NCI-H2081 (cell line): ENCODE results near the gene ADORA1.

Source experiments
- DNase-seq, 2 experiments: peaks; one replicate each; lab custom pipeline; 2025; lab: John Stamatoyannopoulos, UW

The ADORA1 gene

DNA sequence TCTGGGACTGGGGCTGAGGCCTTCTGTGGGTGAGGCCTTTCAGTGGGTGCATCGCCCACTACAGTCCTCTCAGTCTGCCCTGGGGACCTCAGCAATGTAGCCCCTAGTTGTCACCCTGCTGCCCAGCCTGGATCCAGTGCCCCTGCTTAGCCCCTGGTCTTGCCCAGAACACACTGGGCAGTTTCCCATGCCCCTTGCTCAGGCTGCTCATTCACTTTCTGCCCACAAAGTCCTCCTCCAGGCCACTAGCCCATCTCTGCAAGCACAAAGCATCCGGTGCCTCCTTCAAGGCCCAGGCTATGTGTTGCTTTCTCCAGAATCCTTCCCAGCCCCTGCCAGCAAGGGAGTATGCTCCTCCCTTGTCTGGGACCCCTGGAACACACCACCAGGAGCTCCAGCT lies 5.4 kb upstream of the ADORA1 start:
- no peak for DNase-seq

DNA sequence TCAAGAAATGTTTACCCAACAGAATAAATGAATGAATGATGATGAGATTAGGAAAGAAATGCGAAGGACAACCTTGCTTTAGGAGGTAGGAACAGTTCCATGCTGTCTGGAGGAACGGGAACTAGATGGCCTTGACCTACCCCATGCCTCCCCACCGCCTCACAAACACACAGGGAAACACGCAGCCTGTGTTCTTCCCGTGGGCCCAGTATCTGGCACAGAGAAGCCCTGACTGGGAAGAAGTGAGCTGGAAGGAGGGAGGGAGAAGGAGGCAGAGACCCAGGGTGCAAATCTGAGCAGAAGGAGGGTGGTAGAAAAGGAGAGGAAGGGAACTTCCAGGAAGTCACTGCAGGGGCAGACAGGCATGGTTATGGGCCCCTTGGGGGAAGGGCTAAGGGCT lies 3.5 kb upstream of the ADORA1 start:
- DNase-seq, result no peak

GRCh38 chr1:203124546-203125317 lies 2.8 kb upstream of the ADORA1 start:
- DNase-seq, result no peak

DNA sequence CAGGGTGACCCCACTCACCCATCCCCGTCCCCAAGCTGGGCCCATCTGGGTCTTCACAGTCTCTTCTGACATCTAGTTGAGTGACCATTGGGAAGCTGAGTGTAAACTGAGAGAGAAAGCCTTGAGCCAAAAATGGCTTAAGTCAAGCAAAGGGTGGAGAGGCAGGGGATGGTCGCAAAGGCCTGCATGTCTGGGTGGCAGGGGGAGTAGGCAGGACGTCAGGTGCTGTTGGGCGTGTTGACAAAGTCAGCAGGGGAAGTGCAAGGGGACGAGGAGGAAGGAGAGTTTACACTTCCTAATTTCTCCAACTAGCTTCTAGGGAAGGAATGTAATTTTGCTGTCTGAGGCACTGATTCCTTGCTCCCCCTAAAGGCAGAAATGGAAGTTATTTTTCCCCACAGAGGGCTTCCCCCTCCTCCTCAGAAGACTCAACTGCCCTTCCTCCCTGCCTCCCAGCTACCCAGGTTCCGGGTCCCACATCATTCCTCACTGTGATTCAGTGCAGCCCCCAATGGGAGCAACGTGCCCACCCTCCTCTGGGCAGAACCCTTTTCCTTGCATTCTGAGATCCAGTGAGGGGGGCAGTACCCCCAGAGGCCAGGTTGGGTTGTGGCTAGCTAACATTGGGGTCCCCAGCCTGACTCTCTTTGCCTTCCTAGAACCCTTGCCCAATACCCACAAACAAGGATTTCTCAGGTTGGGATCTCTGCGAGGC lies 1.2 kb upstream of the ADORA1 start:
- no peak for DNase-seq

- no peak for DNase-seq
Measured at GRCh38 chr1:203126866-203127665, 460 bp upstream of the ADORA1 start.

- no peak for DNase-seq
Measured at GRCh38 chr1:203128431-203128715, 847 bp downstream of the ADORA1 start.

DNA sequence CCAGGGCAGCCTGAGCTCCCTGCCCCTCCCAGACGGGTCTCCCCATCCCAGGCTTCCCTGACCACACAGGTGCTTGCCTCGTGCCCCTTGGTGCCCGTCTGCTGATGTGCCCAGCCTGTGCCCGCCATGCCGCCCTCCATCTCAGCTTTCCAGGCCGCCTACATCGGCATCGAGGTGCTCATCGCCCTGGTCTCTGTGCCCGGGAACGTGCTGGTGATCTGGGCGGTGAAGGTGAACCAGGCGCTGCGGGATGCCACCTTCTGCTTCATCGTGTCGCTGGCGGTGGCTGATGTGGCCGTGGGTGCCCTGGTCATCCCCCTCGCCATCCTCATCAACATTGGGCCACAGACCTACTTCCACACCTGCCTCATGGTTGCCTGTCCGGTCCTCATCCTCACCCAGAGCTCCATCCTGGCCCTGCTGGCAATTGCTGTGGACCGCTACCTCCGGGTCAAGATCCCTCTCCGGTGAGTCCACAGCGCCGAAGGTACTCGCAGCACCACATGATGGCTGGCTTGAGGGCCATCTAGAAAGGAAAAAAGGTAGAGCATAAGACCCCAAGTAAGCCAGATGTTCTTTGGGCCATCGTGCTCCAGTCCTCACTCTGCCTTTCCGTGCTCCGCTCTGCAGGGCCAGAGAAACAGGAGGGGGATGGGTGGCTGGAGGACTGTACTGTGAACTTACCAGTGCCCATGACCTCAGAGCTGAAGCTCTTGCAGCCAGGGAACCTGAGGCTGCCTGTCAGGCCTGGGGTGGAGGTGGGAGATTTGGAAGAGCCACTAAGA lies 1.4 kb downstream of the ADORA1 start:
- no peak for DNase-seq

DNA sequence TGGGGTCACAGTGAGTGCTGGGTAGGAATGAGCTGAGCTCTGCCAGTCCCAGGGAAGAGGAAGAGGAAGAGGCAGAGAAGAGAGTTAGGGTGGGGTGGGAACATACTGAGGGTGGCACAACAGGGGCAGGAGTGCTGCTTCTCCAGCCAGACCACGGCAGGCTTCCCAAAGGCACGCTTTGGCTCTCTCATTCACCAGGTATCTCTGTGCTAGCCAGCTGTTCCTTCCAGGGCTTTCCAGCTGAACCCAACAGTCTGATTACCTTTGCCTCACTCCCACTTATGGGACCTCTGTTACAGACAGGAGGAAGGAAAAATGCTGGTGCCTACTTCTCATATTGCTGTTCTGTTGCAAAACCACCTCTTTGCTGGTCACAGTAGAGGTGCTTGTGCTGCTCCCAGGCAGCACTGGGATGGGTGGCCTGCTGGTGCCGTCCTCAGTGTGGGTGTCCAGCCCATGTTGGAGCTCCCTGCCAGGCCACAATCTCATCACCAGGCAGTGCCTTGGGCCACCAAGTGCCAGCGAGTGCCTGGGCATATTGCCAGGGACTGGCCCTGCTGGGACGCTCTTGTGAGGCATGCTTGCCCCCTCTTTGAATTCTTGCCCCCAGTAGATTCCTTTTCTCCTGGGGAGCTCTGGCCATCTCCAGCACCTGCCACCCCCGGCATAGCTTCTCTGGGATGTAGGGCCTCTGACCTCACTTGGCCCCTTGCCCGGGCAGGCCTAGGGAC lies 2.1 kb downstream of the ADORA1 start:
- DNase-seq, result peak in 1 of 2 experiments; percentile 46

DNA sequence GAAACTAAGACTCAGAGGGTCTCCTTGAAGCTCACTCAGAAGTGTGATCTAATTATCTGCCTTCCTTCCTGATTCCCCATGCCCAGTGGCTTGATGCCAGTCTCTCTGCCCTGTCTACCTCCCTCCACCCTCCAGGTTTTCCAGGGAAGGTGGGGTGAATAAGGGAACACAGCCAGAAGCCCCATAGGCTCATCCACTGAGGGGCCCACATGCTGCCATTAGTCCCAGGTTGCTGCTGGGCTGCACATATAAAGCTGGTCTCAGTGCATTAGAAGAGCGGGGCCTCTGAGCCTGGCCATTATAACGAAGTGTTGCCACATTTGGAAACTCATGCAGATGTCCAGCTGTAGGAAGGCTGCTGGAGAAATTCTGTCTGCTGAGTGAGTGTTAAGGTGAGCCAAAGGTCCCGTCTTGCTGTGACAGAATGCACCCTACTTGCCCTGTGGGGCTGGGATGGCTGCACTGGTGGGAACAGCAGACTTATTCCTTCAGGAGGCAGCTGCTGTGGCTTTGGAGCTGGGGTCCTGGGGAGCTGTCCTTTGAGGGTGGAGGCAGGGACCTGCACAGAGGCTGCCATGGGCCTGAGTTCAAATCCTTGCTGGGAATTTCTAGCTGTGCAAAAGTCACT lies 2.9 kb downstream of the ADORA1 start:
- DNase-seq, result peak in 1 of 2 experiments; percentile 24

DNA sequence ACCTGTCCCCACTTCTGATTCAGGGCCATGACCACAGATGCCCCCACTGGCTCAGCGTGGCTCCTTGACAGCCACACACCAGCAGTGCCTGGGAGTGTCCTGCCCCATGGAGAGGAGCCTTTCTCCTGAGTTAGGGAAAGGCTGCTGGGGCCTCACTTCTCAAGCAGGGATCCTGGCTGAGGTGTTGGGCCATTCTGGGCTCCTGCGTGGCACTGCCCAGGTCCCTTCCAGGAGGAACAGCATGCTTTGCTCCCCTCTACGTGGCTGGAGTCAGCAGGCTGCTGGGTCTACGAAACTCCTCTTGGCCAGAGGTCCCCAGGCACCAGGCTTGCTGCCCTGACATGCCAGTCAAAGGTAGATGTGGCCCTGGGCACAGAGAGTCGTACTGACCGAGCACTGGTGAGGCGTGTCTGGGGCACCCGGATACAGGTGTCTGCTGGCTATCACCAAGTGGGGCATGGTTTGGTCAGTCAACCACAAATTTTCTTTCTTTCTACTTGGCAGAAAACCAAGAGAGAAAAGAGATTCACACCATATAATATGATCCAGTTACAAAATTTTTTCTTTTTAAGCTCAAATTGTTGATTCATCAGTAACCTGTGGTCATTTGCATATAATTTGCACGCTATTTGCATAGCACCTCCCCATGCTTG lies 4.1 kb downstream of the ADORA1 start:
- DNase-seq, result no peak

DNA sequence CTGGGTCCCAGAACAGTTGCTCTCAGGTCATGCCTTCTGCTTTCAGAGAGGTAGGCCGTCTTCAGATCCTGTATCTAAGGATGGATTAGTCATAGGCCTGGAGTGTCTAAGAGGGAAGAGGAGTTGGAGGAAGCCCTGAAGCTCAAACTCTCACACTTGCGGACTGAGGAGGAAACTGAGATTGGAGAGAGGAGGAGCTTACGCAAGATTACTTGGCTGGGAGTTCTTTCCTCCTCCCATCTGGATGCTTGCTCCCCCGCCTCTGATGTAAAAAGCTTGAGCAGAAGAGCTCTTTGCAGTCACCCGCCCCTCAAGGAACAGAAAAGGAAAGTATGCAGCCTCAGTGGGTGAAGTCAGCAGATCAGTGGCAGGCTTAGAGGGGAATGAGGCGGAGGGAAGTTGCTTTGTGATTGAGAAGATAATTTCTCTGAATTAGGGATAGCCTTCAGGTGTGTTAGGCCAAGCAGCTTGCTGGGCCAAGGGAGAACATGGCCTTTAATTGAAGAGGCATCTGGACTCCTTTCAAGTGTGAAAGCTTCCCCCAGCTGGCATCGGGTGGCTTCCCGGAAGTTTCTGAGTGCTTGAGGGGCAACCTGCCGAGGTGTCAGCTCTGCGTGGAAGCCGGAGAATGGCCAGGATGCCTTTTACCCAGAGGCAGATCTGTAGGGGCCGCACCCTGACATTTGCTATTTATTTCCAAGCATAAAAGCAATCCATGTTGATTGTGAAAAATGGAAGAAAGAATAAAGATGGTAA lies 6.6 kb downstream of the ADORA1 start:
- no peak for DNase-seq

DNA sequence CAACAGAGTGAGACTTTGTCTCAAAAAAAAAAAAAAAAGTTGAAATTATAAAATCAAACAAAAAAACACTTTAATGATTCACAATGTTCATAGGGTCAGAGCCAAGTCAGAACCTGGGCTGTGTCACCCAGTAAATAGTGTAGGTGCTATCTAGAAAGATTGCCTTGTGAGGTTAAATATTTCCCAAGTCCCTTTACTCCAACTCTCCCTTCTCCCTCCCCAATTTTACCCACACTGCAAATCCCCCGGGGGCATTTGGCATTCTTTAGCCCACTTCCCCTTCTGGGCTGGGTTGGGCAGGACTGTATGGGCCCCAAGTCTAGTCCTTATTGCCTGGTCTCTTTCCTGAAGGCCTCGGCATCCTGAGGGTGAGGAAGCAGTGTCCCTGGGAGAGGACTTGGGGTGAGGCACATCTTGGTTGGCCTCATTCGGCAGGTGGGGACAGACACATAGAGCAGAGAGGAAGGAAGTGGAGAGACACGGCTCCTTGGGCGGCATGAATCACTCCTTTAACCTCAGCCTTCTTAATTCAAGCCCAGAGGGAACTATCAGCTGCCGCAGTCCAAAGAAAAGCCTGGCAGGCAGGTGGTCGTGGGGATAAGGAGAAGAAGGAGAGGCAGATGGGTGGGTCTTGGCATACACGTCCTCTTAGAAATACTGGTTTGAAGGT lies 8.2 kb downstream of the ADORA1 start:
- no peak for DNase-seq

GRCh38 chr1:203136409-203137042 lies 9.0 kb downstream of the ADORA1 start:
- DNase-seq, result no peak

DNA sequence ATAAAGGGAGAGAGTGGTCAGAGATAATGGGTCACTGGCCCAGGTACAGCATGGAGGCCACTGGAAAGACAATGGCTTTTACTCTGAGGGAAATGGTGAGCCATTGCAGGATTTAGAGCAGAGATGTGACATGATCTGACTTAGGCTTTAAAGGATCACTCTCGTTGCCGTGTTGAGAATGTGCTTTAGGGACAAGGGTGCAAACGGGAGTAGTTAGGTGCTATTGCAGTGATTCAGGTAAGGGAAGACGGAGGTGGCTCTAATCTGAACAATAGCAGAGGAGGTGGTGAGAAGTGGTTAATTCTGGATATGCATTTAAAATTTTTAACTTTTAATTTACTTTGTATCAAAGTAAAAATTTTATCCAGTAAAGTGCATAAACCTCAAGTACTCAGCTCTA lies 9.8 kb downstream of the ADORA1 start:
- DNase-seq, result no peak

DNA sequence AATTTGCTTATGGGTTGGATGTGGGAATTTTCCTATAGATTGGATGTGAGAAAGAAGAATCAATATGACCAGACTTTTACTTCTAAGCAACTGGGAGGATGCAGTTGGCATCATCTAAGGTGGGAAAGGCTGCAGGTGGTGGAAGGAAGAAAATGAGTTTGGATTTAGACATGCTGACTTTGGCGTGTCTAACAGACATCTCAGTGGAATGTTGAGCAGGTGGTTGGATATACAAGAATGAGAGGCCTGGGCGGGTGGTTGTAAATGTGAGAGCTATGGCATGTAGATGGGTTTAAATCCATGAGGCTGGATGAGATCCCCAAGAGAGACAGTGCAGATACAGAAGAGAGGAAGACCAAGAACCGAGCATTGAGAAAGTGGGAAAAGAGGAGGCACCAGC lies 10.5 kb downstream of the ADORA1 start:
- no peak for DNase-seq

- no peak for DNase-seq
Measured at GRCh38 chr1:203139976-203140475, 12.5 kb downstream of the ADORA1 start.

GRCh38 chr1:203140743-203141520 lies 13.4 kb downstream of the ADORA1 start:
- no peak for DNase-seq

DNA sequence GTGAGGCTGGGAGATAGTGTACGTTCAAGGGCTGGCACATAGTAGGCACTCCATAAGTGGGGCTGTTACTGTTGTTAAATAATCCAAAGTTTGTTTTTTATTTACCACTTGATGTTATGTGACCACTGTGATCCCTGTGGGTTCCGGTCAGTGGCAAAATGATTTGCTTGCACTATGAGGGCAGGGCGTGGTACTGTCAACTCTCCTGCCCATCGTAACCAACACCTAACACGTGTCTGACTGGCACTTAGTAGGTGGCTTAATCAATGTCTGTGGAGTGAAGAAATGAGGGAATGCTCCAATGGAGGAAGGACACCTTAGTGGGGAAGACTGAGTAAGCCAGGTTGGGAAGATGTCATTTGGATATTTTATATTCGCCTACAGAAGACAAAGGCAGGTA lies 14.6 kb downstream of the ADORA1 start:
- DNase-seq, result no peak
